ENCODE measurements around the gene ZNF185. TPM values are rescaled to one million over a fixed set of nuclear protein-coding genes. Genes with fewer than 3 reads are reported as not detected.
A peak's percentile ranks its signal among the peaks of the same experiment; 100 is the strongest.

The ZNF185 gene
- total RNA-seq, 4 donors from 2014 or later, result 0.53 to 2.5 (median 1.4) TPM

GRCh38 chrX:152900937-152901445 is 3.1 kb downstream of the ZNF185 start:
- Histone ChIP-seq H3K4me1 (no peaks in the 10 kb centered on the region), H3K36me3 (no peaks in the 10 kb centered on the region), H3K9me3 (no peaks in the 10 kb centered on the region), H3K27me3 (no peaks in the 10 kb centered on the region), H3K4me3 (no peak overlapping the region), H3K27ac (no peak overlapping the region)
- TF ChIP-seq POLR2A (IDR thresholded peaks at IDR 0.05) (no peak), CTCF (IDR thresholded peaks at IDR 0.05) (no peak)
- DNase-seq, result no peak

- no peaks in the 10 kb centered on the region for H3K27me3 ChIP-seq
- no peak for DNase-seq
- TF ChIP-seq CTCF (IDR thresholded peaks at IDR 0.05) (no peak), POLR2A (IDR thresholded peaks at IDR 0.05) (no peak)
- H3K36me3 ChIP-seq, result no peaks in the 10 kb centered on the region
- no peaks in the 10 kb centered on the region for H3K4me1 ChIP-seq
- no peaks in the 10 kb centered on the region for H3K9me3 ChIP-seq
- no peak overlapping the region for H3K27ac ChIP-seq
- no peak overlapping the region for H3K4me3 ChIP-seq
Observed at GRCh38 chrX:152901816-152902501, 4.1 kb downstream of the ZNF185 start.

GRCh38 chrX:152902502-152902820 is 4.6 kb downstream of the ZNF185 start:
- no peak overlapping the region for H3K4me3 ChIP-seq
- H3K9me3 ChIP-seq, result no peaks in the 10 kb centered on the region
- H3K27me3 ChIP-seq, result no peaks in the 10 kb centered on the region
- no peak for DNase-seq
- H3K4me1 ChIP-seq, result no peaks in the 10 kb centered on the region
- no peak overlapping the region for H3K27ac ChIP-seq
- TF ChIP-seq POLR2A (IDR thresholded peaks at IDR 0.05), result no peak
- TF ChIP-seq CTCF (IDR thresholded peaks at IDR 0.05), result no peak
- H3K36me3 ChIP-seq, result no peaks in the 10 kb centered on the region

- no peak overlapping the region for H3K27ac ChIP-seq
Observed at GRCh38 chrX:152903589-152903988, 5.7 kb downstream of the ZNF185 start.

GRCh38 chrX:152904151-152905080 is 6.5 kb downstream of the ZNF185 start:
- H3K27ac ChIP-seq, result no peak overlapping the region
- no peak overlapping the region for H3K4me3 ChIP-seq
- DNase-seq, result peak; percentile 28 to 64 (median 56)
- H3K4me1 ChIP-seq, result no peaks in the 10 kb centered on the region
- no peaks in the 10 kb centered on the region for H3K36me3 ChIP-seq
- no peaks in the 10 kb centered on the region for H3K9me3 ChIP-seq
- TF ChIP-seq POLR2A (IDR thresholded peaks at IDR 0.05) (no peak), CTCF (IDR thresholded peaks at IDR 0.05) (peak in 4 of 6 experiments; percentile 48 to 58 (median 50))
- H3K27me3 ChIP-seq, result no peaks in the 10 kb centered on the region

More at GRCh38 chrX:152903589-152903988, 5.7 kb downstream of the ZNF185 start:
- Histone ChIP-seq H3K9me3 (no peaks in the 10 kb centered on the region), H3K4me3 (no peak overlapping the region), H3K36me3 (no peaks in the 10 kb centered on the region), H3K27me3 (no peaks in the 10 kb centered on the region), H3K4me1 (no peaks in the 10 kb centered on the region)
- TF ChIP-seq POLR2A (IDR thresholded peaks at IDR 0.05) (no peak), CTCF (IDR thresholded peaks at IDR 0.05) (no peak)
- no peak for DNase-seq
